GF-D8 (cell line): ENCODE data around the gene FYN.

Source experiments
- DNase-seq: peaks from one replicate; lab custom pipeline; 2025; lab: John Stamatoyannopoulos, UW

The FYN gene

GRCh38 chr6:111625461-111626391 is 247.5 kb downstream of the FYN start:
- DNase-seq, result no peak

- no peak for DNase-seq
Observed at GRCh38 chr6:111625099-111625416, 248.2 kb downstream of the FYN start.

GRCh38 chr6:111624401-111625098 is 248.7 kb downstream of the FYN start:
- no peak for DNase-seq

GRCh38 chr6:111623046-111623718 is 250.1 kb downstream of the FYN start:
- no peak for DNase-seq

GRCh38 chr6:111620169-111620568 is 253.1 kb downstream of the FYN start:
- DNase-seq, result no peak

GRCh38 chr6:111618407-111618806 is 254.8 kb downstream of the FYN start:
- no peak for DNase-seq

- no peak for DNase-seq
Observed at GRCh38 chr6:111617149-111617548, 256.1 kb downstream of the FYN start.

GRCh38 chr6:111615916-111616612 is 257.2 kb downstream of the FYN start:
- no peak for DNase-seq

GRCh38 chr6:111614833-111615582 is 258.2 kb downstream of the FYN start:
- no peak for DNase-seq

- no peak for DNase-seq
Observed at GRCh38 chr6:111612379-111612778, 260.9 kb downstream of the FYN start.

- DNase-seq, result no peak
Observed at GRCh38 chr6:111610548-111611172, 262.6 kb downstream of the FYN start.
